GM12878 (cell line): ENCODE measurements around the gene KDM6B. TPM values are rescaled to one million over a fixed set of nuclear protein-coding genes. Genes with fewer than 3 reads are reported as not detected.

Experiments
- ATAC-seq: fragments of 200-7000 bp; cut with Tn5 transposase; 3 replicates; pipeline ENCODE4 v1.9.1; 2020; ENCODE audit warnings: mild to moderate bottlenecking, moderate library complexity
- BruUV-seq: library from RNA; stranded (reverse); fragments of 400-500 nt; replicated peaks from 2 replicates; lab custom pipeline; 2021; lab: Mats Ljungman, UMichigan
- CTCF ChIA-PET: fragments of 300-600 bp; sonication (Branson Sonifier 250); formaldehyde crosslinking; extraction: SDS; loops from one replicate; lab custom pipeline; 2021; ENCODE audit warnings: inconsistent platforms; lab: Yijun Ruan, JAX
- POLR2A ChIA-PET: fragments of 350-600 bp; formaldehyde crosslinking; extraction: SDS; loops from one replicate; lab custom pipeline; 2021; ENCODE audit warnings: inconsistent platforms; lab: Charles Lee
- RAD21 ChIA-PET: fragments of 300-600 bp; sonication (Branson Sonifier 250); formaldehyde crosslinking; loops from one replicate; lab custom pipeline; 2023; ENCODE audit warnings: antibody characterized with exemption; ENCODE audit not compliant: unreplicated experiment; lab: Charles Lee
- SMC1A ChIA-PET: fragments of 300-600 bp; sonication (Branson Sonifier 250); formaldehyde crosslinking; loops from one replicate; lab custom pipeline; 2023; ENCODE audit not compliant: unreplicated experiment, uncharacterized antibody; lab: Charles Lee
- DNase-seq: peaks from one replicate; pipeline ENCODE4 v3.0.0-alpha.2; 2011; ENCODE audit warnings: low read depth, low spot score
- FAIRE-seq: peaks from 3 replicates; lab custom pipeline; 2011; peaks lifted over from hg19 to GRCh38; lab: Jason Lieb, UNC
- H2AFZ ChIP-seq: 2 replicates; pipeline ENCODE4 v1.6.0; 2011; ENCODE audit warnings: low read depth, low read length, control low read depth; ENCODE audit not compliant: control insufficient read depth
- H3K27ac ChIP-seq: 2 replicates; pipeline ENCODE4 v1.5.1; 2011; ENCODE audit warnings: control low read depth; ENCODE audit not compliant: control insufficient read depth, insufficient read depth
- H3K27me3 ChIP-seq, 2 experiments: replicated peaks in 1 of 2; 2 replicates each; pipeline versions ENCODE4 v1.6.0 to v1.6.1; 2011; ENCODE audit warnings: low read length in 1 of 2; ENCODE audit not compliant: control insufficient read depth in 2 of 2, insufficient read depth in 2 of 2
- H3K36me3 ChIP-seq, 2 experiments: 2 replicates each; pipeline ENCODE4 v1.5.1; 2011; ENCODE audit warnings: low read length in 1 of 2; ENCODE audit not compliant: control insufficient read depth in 2 of 2, insufficient read depth in 2 of 2
- H3K4me1 ChIP-seq: 2 replicates; pipeline ENCODE4 v1.6.1; 2011; ENCODE audit warnings: mild to moderate bottlenecking, low read length, moderate library complexity, mixed read lengths; ENCODE audit not compliant: control insufficient read depth, insufficient read depth
- H3K4me2 ChIP-seq: 2 replicates; pipeline ENCODE4 v1.6.0; 2011; ENCODE audit warnings: control low read depth; ENCODE audit not compliant: control insufficient read depth, insufficient read depth
- H3K4me3 ChIP-seq: fragments of 200-600 bp; sonication (generic); 2 replicates; pipeline ENCODE4 v1.5.1; 2016
- H3K79me2 ChIP-seq: 2 replicates; pipeline ENCODE4 v1.6.0; 2011; ENCODE audit warnings: low read length; ENCODE audit not compliant: control insufficient read depth, insufficient read depth
- H3K9ac ChIP-seq: 2 replicates; pipeline ENCODE4 v1.8.0; 2011; ENCODE audit warnings: low read length, control low read depth, mixed read lengths; ENCODE audit not compliant: control insufficient read depth, insufficient read depth
- H3K9me3 ChIP-seq: replicated peaks from 3 replicates; pipeline ENCODE4 v1.5.1; 2011; ENCODE audit warnings: mild to moderate bottlenecking, low read length; ENCODE audit not compliant: control insufficient read depth, insufficient read depth
- H4K20me1 ChIP-seq: 2 replicates; pipeline ENCODE4 v1.6.0; 2011; ENCODE audit not compliant: control insufficient read depth, insufficient read depth
- BACH1 ChIP-seq: fragments of 450-650 bp; IDR thresholded peaks from 2 replicates; pipeline ENCODE4 v1.6.1; 2017; ENCODE audit warnings: mild to moderate bottlenecking, borderline replicate concordance
- EP300 ChIP-seq, 2 experiments: fragments of 150-350 bp in 1 of 2; IDR thresholded peaks; 2 replicates each; pipeline ENCODE4 v1.6.1; 2011 to 2012; ENCODE audit warnings: low read depth in 2 of 2, low read length in 2 of 2, borderline replicate concordance in 1 of 2, improper control_type of control experiment in 1 of 2, inconsistent platforms in 1 of 2; ENCODE audit not compliant: control insufficient read depth in 1 of 2
- LARP7 ChIP-seq: fragments of 450-650 bp; IDR thresholded peaks from 2 replicates; pipeline ENCODE4 v1.6.1; 2017; ENCODE audit warnings: mild to moderate bottlenecking
- PKNOX1 ChIP-seq: fragments of 450-650 bp; IDR thresholded peaks from 2 replicates; pipeline ENCODE4 v1.6.1; 2016; ENCODE audit warnings: mild to moderate bottlenecking
- PML ChIP-seq: IDR thresholded peaks from 2 replicates; pipeline ENCODE4 v1.6.1; 2012; ENCODE audit warnings: low read length, inconsistent platforms
- RAD21 ChIP-seq: IDR thresholded peaks from 2 replicates; pipeline ENCODE4 v1.6.1; 2011; ENCODE audit warnings: mild to moderate bottlenecking, low read depth, low read length, moderate library complexity; ENCODE audit not compliant: insufficient read depth
- RELB ChIP-seq: fragments of 450-650 bp; IDR thresholded peaks from 2 replicates; pipeline ENCODE4 v1.6.1; 2017; ENCODE audit warnings: low read depth, mild to moderate bottlenecking, moderate library complexity
- SIN3A ChIP-seq: IDR thresholded peaks from 2 replicates; pipeline ENCODE4 v1.6.1; 2012; ENCODE audit warnings: low read depth, low read length, improper control_type of control experiment
- SMC3 ChIP-seq: IDR thresholded peaks from 2 replicates; pipeline ENCODE4 v1.6.1; 2011; ENCODE audit warnings: low read length, improper control_type of control experiment, borderline replicate concordance
- SP1 ChIP-seq: IDR thresholded peaks from one replicate; pipeline ENCODE4 v1.6.1; 2011; ENCODE audit warnings: low read depth, low read length
- STAT1 ChIP-seq: fragments of 450-650 bp; conservative IDR thresholded peaks from 2 replicates; pipeline ENCODE4 v1.6.1; 2014; ENCODE audit warnings: antibody characterized with exemption, mild to moderate bottlenecking
- USF1 ChIP-seq: IDR thresholded peaks from 2 replicates; pipeline ENCODE4 v1.6.1; 2011; ENCODE audit warnings: borderline replicate concordance, low read depth, mild to moderate bottlenecking, moderate library complexity, mixed read lengths, low read length; ENCODE audit not compliant: insufficient read depth; ENCODE audit errors: extremely low read length
- ZNF274 ChIP-seq: IDR thresholded peaks from one replicate; pipeline ENCODE4 v1.8.0; 2011; ENCODE audit not compliant: insufficient read length, insufficient read depth
- ZNF622 ChIP-seq: fragments of 450-650 bp; IDR thresholded peaks from 2 replicates; pipeline ENCODE4 v1.6.1; 2017; ENCODE audit warnings: mild to moderate bottlenecking, inconsistent platforms
- WGBS: methylation state at CpG from one replicate; pipeline ENCODE4 v1.1.6; 2016; ENCODE audit warnings: low lambda C conversion rate; ENCODE audit not compliant: insufficient replicate concordance, insufficient coverage; ENCODE audit errors: missing lambda C conversion rate; 5-methylcytosine and 5-hydroxymethylcytosine counted together
- in situ Hi-C: fragments of 300-500 bp; cut with MboI; formaldehyde crosslinking; loops from 9 replicates; pipeline ENCODE4 v1.14.3; 2018; ENCODE audit warnings: mixed read lengths
- intact Hi-C: fragments of 100-400 bp; cut with micrococcal nuclease; formaldehyde crosslinking; loops from one replicate; pipeline ENCODE4 v1.14.2; 2022; ENCODE audit not compliant: unreplicated experiment
- polyA plus RNA-seq, 11 experiments: library from polyadenylated mRNA; depleted of rRNA in 4 of 11; unstranded in 6 of 11; stranded (reverse) in 5 of 11; fragments of >200 nt; fragmentation: Nextera tagmentation in 4 of 11; fragmentation: Illumina TruSeq in 1 of 11; extraction: Ambion mirVana in 4 of 11; extraction: Trizol in 1 of 11; gene quantifications; 1 replicate in 1 of 11; 2 replicates in 10 of 11; pipeline versions ENCODE4 v1.2.1 to v1.2.3, GENCODE V29; 2011 to 2016; ENCODE audit warnings: inconsistent platforms in 2 of 11, missing spikeins in 2 of 11, low read depth in 1 of 11
- total RNA-seq, 4 experiments: library from RNA; depleted of rRNA in 3 of 4; stranded (reverse); fragments of >200 nt in 3 of 4; fragmentation: Illumina TruSeq in 1 of 4; extraction: Trizol in 1 of 4; gene quantifications; 2 replicates each; pipeline versions ENCODE4 v1.2.1 to v1.2.3, GENCODE V29; 2013 to 2021
- TF ChIP-seq, protein P1 (sequence below): fragments of 450-650 bp; IDR thresholded peaks from 2 replicates; pipeline ENCODE4 v1.6.1; 2018; ENCODE audit warnings: borderline replicate concordance, mild to moderate bottlenecking; ENCODE audit not compliant: partially characterized antibody

The KDM6B gene
- total and polyA plus RNA-seq, 10 of the 15 experiments (the other 5 are each of a cell fraction or from before 2014, with no cell fraction given) = 0.05 to 33.5 (median 2.3) TPM

- Histone ChIP-seq H3K36me3 (peaks cover 0 to 2% of the 10 kb centered on the region in 2 experiments; a peak in 1 of 4 replicates), H3K9me3 (no peaks in the 10 kb centered on the region), H3K4me3 (peak overlapping the region; percentile 100), H3K27me3 (peaks cover 0 to 1% of the 10 kb centered on the region in 2 experiments; a peak in 1 of 4 replicates), H3K4me1 (peaks cover 21% of the 10 kb centered on the region), H4K20me1 (no peaks in the 10 kb centered on the region; the same call in 1 of the 2 replicates), H2AFZ (peak overlapping the region; percentile 83), H3K4me2 (peak overlapping the region; percentile 91), H3K9ac (peak overlapping the region; percentile 81), H3K27ac (peak overlapping the region; percentile 76), H3K79me2 (peaks cover 31% of the 10 kb centered on the region)
- intact Hi-C loops = loop anchor here (1.0 kb wide), 2 partner anchors 9 to 16 kb away; no protein-coding TSS in a partner anchor
- ChIA-PET POLR2A (interaction anchor here (0.6 to 4.9 kb wide), 10 partner anchors 8 to 460 kb away, joined by 3 to 49 read pairs (median 5); partner anchors contain the start of genes CYB5D1, NAA38, RNF227 and SLC25A35), RAD21 (interaction anchor here (0.8 to 5.4 kb wide), 8 partner anchors 9 to 92 kb away, joined by 3 to 44 read pairs (median 4); partner anchors contain the start of genes CYB5D1, NAA38 and TMEM88), CTCF (interaction anchor here (0.6 to 5.9 kb wide), 20 partner anchors 11 to 480 kb away, joined by 3 to 57 read pairs (median 5); partner anchors contain the start of genes CYB5D1, NAA38, TMEM95 and TP53), SMC1A (interaction anchor here (0.6 to 3.3 kb wide), 8 partner anchors 10 to 104 kb away, joined by 3 to 22 read pairs (median 6); partner anchors contain the start of genes CNTROB, NAA38 and TRAPPC1)
- 2% methylated on average over 66 of the region's 69 CpGs for WGBS
- FAIRE-seq (peak; percentile 99), DNase-seq (peak; percentile 90), ATAC-seq (peak; percentile 60)
- no TSS peak for BruUV-seq
- in situ Hi-C loops = no loop called here
- TF ChIP-seq EP300 (IDR thresholded peaks at IDR 0.05; ENCODE audit: borderline replicate concordance in 1 of 2, control insufficient read depth in 1 of 2, low read depth in 2 of 2, low read length in 2 of 2) (peak in 1 of 2 experiments; percentile 35; a peak in 1 of 4 replicates), SIN3A (peak; percentile 84; the same call in 1 of the 2 replicates), SP1 (peak; percentile 75), RAD21 (peak; percentile 78), STAT1 (no peak), PML (no peak), SMC3 (peak; percentile 74), ZNF622 (no peak), USF1 (peak; percentile 54), LARP7 (0 out of 2 replicates have a peak, but pooled peaks have one; percentile 53), RELB (peak; percentile 79), ZNF274 (no peak), BACH1 (peak; percentile 23; the same call in 1 of the 2 replicates), PKNOX1 (no peak)
- TF ChIP-seq, protein P1, sequence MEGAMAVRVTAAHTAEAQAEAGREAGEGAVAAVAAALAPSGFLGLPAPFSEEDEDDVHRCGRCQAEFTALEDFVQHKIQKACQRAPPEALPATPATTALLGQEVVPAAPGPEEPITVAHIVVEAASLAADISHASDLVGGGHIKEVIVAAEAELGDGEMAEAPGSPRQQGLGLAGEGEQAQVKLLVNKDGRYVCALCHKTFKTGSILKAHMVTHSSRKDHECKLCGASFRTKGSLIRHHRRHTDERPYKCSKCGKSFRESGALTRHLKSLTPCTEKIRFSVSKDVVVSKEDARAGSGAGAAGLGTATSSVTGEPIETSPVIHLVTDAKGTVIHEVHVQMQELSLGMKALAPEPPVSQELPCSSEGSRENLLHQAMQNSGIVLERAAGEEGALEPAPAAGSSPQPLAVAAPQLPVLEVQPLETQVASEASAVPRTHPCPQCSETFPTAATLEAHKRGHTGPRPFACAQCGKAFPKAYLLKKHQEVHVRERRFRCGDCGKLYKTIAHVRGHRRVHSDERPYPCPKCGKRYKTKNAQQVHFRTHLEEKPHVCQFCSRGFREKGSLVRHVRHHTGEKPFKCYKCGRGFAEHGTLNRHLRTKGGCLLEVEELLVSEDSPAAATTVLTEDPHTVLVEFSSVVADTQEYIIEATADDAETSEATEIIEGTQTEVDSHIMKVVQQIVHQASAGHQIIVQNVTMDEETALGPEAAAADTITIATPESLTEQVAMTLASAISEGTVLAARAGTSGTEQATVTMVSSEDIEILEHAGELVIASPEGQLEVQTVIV = peak; percentile 57
These were observed 1.2 kb downstream of the KDM6B start for GRCh38 chr17:7834957-7835813.
